Measurements from ENCODE around the gene ST6GALNAC1. TPM values are rescaled to one million over a fixed set of nuclear protein-coding genes. Genes with fewer than 3 reads are reported as not detected.

ST6GALNAC1 gene
- total RNA-seq, 5 donors from 2014 or later (not counting 1 experiment from before 2014, with no cell fraction given) = 2.6 to 20.5 (median 6.6) TPM

DNA sequence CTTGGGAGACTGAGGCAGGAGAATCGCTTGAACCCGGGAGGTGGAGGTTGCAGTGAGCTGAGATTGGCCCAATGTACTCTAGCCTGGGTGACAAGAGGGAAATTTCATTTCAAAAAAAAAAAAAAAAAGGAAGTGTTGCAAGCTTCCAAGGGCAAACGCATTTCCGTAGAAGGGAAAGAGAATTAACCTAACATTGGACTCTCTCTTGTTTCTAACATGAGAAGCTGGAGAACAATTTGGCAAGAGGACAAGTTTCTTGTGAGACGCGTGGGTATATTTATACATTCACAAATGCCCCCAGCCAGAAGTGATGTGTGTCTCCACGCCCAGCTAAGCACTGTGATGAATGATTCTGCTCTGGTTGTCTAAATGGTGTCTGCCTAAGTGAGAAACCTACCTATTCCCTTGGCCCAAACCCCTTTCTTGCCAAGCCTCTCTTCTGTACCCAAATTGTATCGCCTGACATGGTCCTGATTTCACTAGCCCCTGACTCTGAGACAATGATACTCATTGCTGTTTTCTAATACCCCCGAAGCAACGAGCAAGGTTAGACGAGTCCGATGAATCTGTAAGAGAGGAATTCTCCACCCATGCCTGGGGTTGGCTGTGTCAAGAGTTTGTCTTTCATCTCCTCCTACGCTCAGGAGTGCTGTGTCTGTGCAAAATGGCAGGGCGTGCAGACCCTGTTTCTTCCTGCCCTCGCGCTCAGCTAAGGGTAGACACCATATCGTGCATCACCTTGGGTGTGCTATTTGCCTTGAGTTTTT lies 43.7 kb downstream of the ST6GALNAC1 start:
- ATAC-seq (replicated peaks in 1 of 4) (no peak), DNase-seq (no peak)
- no peaks in the 10 kb centered on the region for H3K9me3 ChIP-seq
- peaks cover 17 to 20% (median 18%) of the 10 kb centered on the region in 3 donors for H3K4me1 Mint-ChIP-seq
- no peaks in the 10 kb centered on the region for H3K9me3 Mint-ChIP-seq
- H3K36me3 Mint-ChIP-seq = no peaks in the 10 kb centered on the region
- peaks cover 0 to 12% of the 10 kb centered on the region in 2 donors for H3K27me3 Mint-ChIP-seq
- peaks cover 0 to 41% of the 10 kb centered on the region in 2 experiments for H3K27me3 ChIP-seq (replicated peaks in 1 of 2; ENCODE audit: control insufficient read depth in 2 of 2, extremely low read depth in 1 of 2, insufficient read depth in 2 of 2, low read length in 1 of 2)
- ChIA-PET POLR2A (interaction anchor here in 1 of 2 donors (0.5 kb wide), 1 partner anchor 1326 kb away, joined by 4 read pairs; no protein-coding TSS in a partner anchor), CTCF (interaction anchor here (0.6 to 0.9 kb wide), 3 partner anchors 82 to 345 kb away, joined by 3 to 6 read pairs (median 3); no protein-coding TSS in a partner anchor)
- peaks cover 6 to 16% of the 10 kb centered on the region in 2 experiments for H3K4me1 ChIP-seq (ENCODE audit: control insufficient read depth in 1 of 2, extremely low read depth in 1 of 2, insufficient read depth in 2 of 2, low read length in 2 of 2)
- 93% methylated on average over 9 of the region's 17 CpGs for WGBS (ENCODE audit: insufficient coverage)
- no peak overlapping the region for H3K4me3 Mint-ChIP-seq
- H3K4me3 ChIP-seq (ENCODE audit: control insufficient read depth in 1 of 2, extremely low read depth in 1 of 2, low read length in 1 of 2) = no peak overlapping the region
- no peak overlapping the region for H3K27ac Mint-ChIP-seq
- no peak overlapping the region for H3K27ac ChIP-seq (ENCODE audit: low read length)
- H3K36me3 ChIP-seq (ENCODE audit: control insufficient read depth in 2 of 2, extremely low read depth in 1 of 2, insufficient read depth in 1 of 2, low read length in 1 of 2) = no peaks in the 10 kb centered on the region

DNA sequence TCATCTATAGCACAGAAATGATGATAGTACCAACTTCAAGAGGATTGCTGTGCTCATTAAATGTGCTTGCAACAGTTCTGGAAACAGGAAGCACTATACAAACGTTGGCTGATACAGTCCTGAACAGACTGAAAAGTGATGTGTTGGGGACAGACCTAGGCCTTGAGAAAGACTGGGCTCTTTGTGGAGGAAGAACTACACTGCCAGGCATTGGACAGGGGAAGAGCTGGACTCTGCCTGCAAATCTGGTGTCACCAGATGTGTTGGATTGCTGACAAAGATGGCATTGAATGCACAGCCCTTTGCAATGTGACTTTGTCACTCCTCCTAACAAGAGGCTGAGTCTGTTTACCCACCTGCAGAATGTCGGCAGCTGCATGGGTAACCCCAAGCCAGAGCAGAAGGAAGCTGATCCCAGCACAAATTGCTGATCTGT lies 45.5 kb downstream of the ST6GALNAC1 start:
- H3K4me1 ChIP-seq (ENCODE audit: control insufficient read depth in 1 of 2, extremely low read depth in 1 of 2, insufficient read depth in 2 of 2, low read length in 2 of 2) = peaks cover 6 to 16% of the 10 kb centered on the region in 2 experiments
- ChIA-PET POLR2A (no interaction called here), CTCF (interaction anchor here in 1 of 2 donors (0.7 kb wide), 2 partner anchors 66 to 295 kb away, joined by 4 to 5 read pairs; no protein-coding TSS in a partner anchor)
- Mint-ChIP-seq H3K4me3 (no peak overlapping the region), H3K36me3 (no peaks in the 10 kb centered on the region), H3K9me3 (no peaks in the 10 kb centered on the region), H3K4me1 (peaks cover 17 to 20% (median 18%) of the 10 kb centered on the region in 3 donors), H3K27me3 (peaks cover 4 to 9% of the 10 kb centered on the region in 2 donors), H3K27ac (no peak overlapping the region)
- no peaks in the 10 kb centered on the region for H3K36me3 ChIP-seq (ENCODE audit: control insufficient read depth in 2 of 2, extremely low read depth in 1 of 2, insufficient read depth in 1 of 2, low read length in 1 of 2)
- H3K27ac ChIP-seq (ENCODE audit: low read length) = no peak overlapping the region
- H3K4me3 ChIP-seq (ENCODE audit: control insufficient read depth in 1 of 2, extremely low read depth in 1 of 2, low read length in 1 of 2) = no peak overlapping the region
- WGBS (ENCODE audit: insufficient coverage) = 25% methylated on average over 2 of the region's 2 CpGs
- H3K9me3 ChIP-seq = no peaks in the 10 kb centered on the region
- no peak for DNase-seq
- peaks cover 0 to 35% of the 10 kb centered on the region in 2 experiments for H3K27me3 ChIP-seq (replicated peaks in 1 of 2; ENCODE audit: control insufficient read depth in 2 of 2, extremely low read depth in 1 of 2, insufficient read depth in 2 of 2, low read length in 1 of 2)
- no peak for ATAC-seq (replicated peaks in 1 of 4)

DNA sequence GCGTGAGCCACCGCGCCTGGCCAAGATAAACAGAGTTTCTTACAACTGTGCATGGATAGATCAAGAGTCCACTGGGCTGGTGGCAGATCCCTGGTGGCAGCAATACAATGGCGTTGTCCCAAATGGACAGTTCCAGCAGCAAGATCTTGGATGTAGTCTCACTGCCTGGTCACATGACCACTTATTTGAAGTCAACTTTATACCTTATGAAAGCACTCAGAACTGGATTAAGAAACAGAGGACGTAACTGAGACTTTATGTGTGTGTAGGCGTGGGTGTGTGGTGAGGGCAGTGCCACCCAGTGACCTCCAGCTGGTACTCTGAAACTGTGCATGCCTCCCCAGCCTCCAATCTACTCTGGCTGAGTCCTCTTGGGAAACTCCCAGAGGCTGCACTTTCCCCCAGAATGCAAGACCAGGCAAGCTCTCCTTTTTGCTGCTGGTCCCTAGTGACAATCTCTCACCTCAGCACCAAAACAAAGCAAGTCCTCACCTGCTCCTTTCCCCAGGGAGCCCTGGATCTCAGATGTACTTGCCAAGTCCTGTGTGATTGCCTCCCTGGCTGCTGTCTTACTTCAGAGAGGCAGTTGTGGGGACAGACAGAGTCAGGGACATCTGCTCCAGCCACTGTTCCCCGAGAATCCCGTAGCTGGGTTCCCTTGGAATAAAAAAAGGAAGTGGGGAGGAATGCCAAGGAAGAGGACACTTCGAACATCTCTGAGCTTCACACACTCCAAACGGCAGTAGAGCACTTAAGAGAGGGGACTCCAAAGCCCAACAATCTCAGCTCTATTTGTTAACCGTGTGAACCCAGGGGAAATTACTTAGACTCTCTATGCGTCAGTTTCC lies 46.2 kb downstream of the ST6GALNAC1 start:
- H3K4me3 ChIP-seq (ENCODE audit: control insufficient read depth in 1 of 2, extremely low read depth in 1 of 2, low read length in 1 of 2) = no peak overlapping the region
- no peak overlapping the region for H3K27ac ChIP-seq (ENCODE audit: low read length)
- no peaks in the 10 kb centered on the region for H3K36me3 ChIP-seq (ENCODE audit: control insufficient read depth in 2 of 2, extremely low read depth in 1 of 2, insufficient read depth in 1 of 2, low read length in 1 of 2)
- Mint-ChIP-seq H3K4me3 (no peak overlapping the region), H3K27ac (no peak overlapping the region), H3K9me3 (no peaks in the 10 kb centered on the region), H3K27me3 (peaks cover 4 to 7% of the 10 kb centered on the region in 2 donors), H3K36me3 (no peaks in the 10 kb centered on the region), H3K4me1 (peaks cover 17 to 18% (median 17%) of the 10 kb centered on the region in 3 donors)
- no peak for DNase-seq
- H3K9me3 ChIP-seq = no peaks in the 10 kb centered on the region
- WGBS (ENCODE audit: insufficient coverage) = 73% methylated on average over 5 of the region's 12 CpGs
- POLR2A ChIA-PET = no interaction called here
- CTCF ChIA-PET = no interaction called here
- H3K4me1 ChIP-seq (ENCODE audit: control insufficient read depth in 1 of 2, extremely low read depth in 1 of 2, insufficient read depth in 2 of 2, low read length in 2 of 2) = peaks cover 6 to 16% of the 10 kb centered on the region in 2 experiments
- peaks cover 0 to 38% of the 10 kb centered on the region in 2 experiments for H3K27me3 ChIP-seq (replicated peaks in 1 of 2; ENCODE audit: control insufficient read depth in 2 of 2, extremely low read depth in 1 of 2, insufficient read depth in 2 of 2, low read length in 1 of 2)
- no peak for ATAC-seq (replicated peaks in 1 of 4)

DNA sequence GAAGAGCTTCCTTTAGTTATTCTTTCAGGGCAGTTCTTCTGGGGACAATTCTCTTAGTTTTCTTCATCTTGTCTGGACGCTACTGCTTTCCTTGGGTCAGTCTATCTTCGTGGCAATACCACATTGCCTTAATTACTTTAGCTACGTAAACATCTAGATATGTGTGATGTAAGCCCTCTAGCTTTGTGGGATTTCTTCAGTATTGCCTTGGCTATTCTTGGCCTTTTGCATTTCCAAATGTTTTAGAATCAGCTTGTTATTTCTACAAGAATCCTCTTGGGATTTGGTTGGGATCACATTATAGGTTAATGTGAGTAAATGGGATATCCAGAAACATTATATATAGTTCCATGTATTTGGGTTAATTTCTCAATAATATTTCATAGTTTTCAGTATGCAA lies 48.9 kb downstream of the ST6GALNAC1 start:
- H3K36me3 Mint-ChIP-seq = no peaks in the 10 kb centered on the region
- no peaks in the 10 kb centered on the region for H3K4me1 ChIP-seq (ENCODE audit: control insufficient read depth in 1 of 2, extremely low read depth in 1 of 2, insufficient read depth in 2 of 2, low read length in 2 of 2)
- H3K4me3 ChIP-seq (ENCODE audit: control insufficient read depth in 1 of 2, extremely low read depth in 1 of 2, low read length in 1 of 2) = no peak overlapping the region
- peaks cover 0 to 30% of the 10 kb centered on the region in 2 experiments for H3K27me3 ChIP-seq (replicated peaks in 1 of 2; ENCODE audit: control insufficient read depth in 2 of 2, extremely low read depth in 1 of 2, insufficient read depth in 2 of 2, low read length in 1 of 2)
- H3K9me3 ChIP-seq = no peaks in the 10 kb centered on the region
- ATAC-seq (replicated peaks in 1 of 4) = no peak
- ChIA-PET POLR2A (interaction anchor here in 1 of 2 donors (0.7 kb wide), 1 partner anchor 599 kb away, joined by 4 read pairs; no protein-coding TSS in a partner anchor), CTCF (interaction anchor here in 1 of 2 donors (0.7 kb wide), 1 partner anchor 137 kb away, joined by 3 read pairs; no protein-coding TSS in a partner anchor)
- no CpG with 5 or more reads among the region's 3 CpGs for WGBS (ENCODE audit: insufficient coverage)
- H3K4me3 Mint-ChIP-seq = no peak overlapping the region
- no peak overlapping the region for H3K27ac ChIP-seq (ENCODE audit: low read length)
- H3K27me3 Mint-ChIP-seq = peaks cover 9 to 10% of the 10 kb centered on the region in 2 donors
- H3K4me1 Mint-ChIP-seq = no peaks in the 10 kb centered on the region
- DNase-seq = no peak
- H3K9me3 Mint-ChIP-seq = no peaks in the 10 kb centered on the region
- H3K27ac Mint-ChIP-seq = no peak overlapping the region
- H3K36me3 ChIP-seq (ENCODE audit: control insufficient read depth in 2 of 2, extremely low read depth in 1 of 2, insufficient read depth in 1 of 2, low read length in 1 of 2) = no peaks in the 10 kb centered on the region

DNA sequence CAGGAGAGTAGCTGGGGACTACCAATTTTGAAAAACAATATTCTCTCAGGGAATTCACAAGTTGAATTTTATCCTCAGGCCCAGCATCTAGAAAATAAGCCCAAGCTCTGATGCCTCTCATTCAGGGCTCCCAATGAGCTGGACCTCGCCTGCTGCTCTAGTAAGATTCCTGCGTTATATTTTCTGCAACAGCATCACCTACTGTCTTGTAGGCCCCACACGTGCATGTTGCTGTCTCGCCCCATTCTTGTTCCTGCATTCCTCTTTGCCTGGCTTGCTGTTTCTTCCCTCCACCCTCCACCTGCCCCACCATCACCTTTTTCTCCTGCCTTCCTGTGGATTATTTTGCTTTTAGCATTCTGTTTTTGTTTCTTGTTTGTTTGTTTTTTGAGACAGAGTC lies 49.6 kb downstream of the ST6GALNAC1 start:
- no peak overlapping the region for H3K27ac ChIP-seq (ENCODE audit: low read length)
- Mint-ChIP-seq H3K9me3 (no peaks in the 10 kb centered on the region), H3K4me3 (no peak overlapping the region), H3K36me3 (no peaks in the 10 kb centered on the region), H3K27me3 (peaks cover 14 to 16% of the 10 kb centered on the region in 2 donors), H3K4me1 (no peaks in the 10 kb centered on the region), H3K27ac (no peak overlapping the region)
- H3K36me3 ChIP-seq (ENCODE audit: control insufficient read depth in 2 of 2, extremely low read depth in 1 of 2, insufficient read depth in 1 of 2, low read length in 1 of 2) = no peaks in the 10 kb centered on the region
- H3K4me3 ChIP-seq (ENCODE audit: control insufficient read depth in 1 of 2, extremely low read depth in 1 of 2, low read length in 1 of 2) = no peak overlapping the region
- ATAC-seq (replicated peaks in 1 of 4) (no peak), DNase-seq (no peak)
- POLR2A ChIA-PET = no interaction called here
- 82% methylated on average over 4 of the region's 4 CpGs for WGBS (ENCODE audit: insufficient coverage)
- peaks cover 0 to 31% of the 10 kb centered on the region in 2 experiments for H3K27me3 ChIP-seq (replicated peaks in 1 of 2; ENCODE audit: control insufficient read depth in 2 of 2, extremely low read depth in 1 of 2, insufficient read depth in 2 of 2, low read length in 1 of 2)
- no peaks in the 10 kb centered on the region for H3K4me1 ChIP-seq (ENCODE audit: control insufficient read depth in 1 of 2, extremely low read depth in 1 of 2, insufficient read depth in 2 of 2, low read length in 2 of 2)
- CTCF ChIA-PET = no interaction called here
- no peaks in the 10 kb centered on the region for H3K9me3 ChIP-seq

DNA sequence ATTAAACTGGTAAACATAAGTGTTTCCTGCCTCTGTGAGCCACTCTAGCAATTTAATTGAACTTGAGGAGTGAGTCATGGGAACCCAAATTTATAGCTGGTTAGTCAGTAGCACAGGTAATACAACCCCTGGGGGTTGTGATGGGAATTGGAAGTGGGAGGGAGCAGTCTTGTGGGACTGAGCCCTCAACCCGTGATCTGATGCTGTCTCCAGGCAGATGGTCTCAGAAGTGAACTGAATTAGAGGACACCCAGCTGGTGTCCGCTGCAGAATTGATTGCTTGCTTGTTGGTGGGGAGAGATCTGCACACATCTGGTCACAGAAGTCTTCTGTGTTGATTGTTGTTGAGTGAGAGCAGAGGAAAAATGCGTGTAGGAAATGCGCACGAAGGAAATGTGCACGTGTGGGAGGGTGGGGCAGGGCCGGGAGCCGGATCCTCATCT lies 50.2 kb downstream of the ST6GALNAC1 start:
- Mint-ChIP-seq H3K27me3 (peaks cover 18 to 21% of the 10 kb centered on the region in 2 donors), H3K9me3 (no peaks in the 10 kb centered on the region), H3K27ac (no peak overlapping the region), H3K36me3 (peaks cover 4% of the 10 kb centered on the region), H3K4me1 (no peaks in the 10 kb centered on the region), H3K4me3 (no peak overlapping the region)
- no peaks in the 10 kb centered on the region for H3K4me1 ChIP-seq (ENCODE audit: control insufficient read depth in 1 of 2, extremely low read depth in 1 of 2, insufficient read depth in 2 of 2, low read length in 2 of 2)
- DNase-seq = no peak
- WGBS (ENCODE audit: insufficient coverage) = 88% methylated on average over 2 of the region's 8 CpGs
- no peaks in the 10 kb centered on the region for H3K9me3 ChIP-seq
- no peak overlapping the region for H3K27ac ChIP-seq (ENCODE audit: low read length)
- ATAC-seq (replicated peaks in 1 of 4) = no peak
- H3K36me3 ChIP-seq (ENCODE audit: control insufficient read depth in 2 of 2, extremely low read depth in 1 of 2, insufficient read depth in 1 of 2, low read length in 1 of 2) = no peaks in the 10 kb centered on the region
- H3K4me3 ChIP-seq (ENCODE audit: control insufficient read depth in 1 of 2, extremely low read depth in 1 of 2, low read length in 1 of 2) = no peak overlapping the region
- peaks cover 2 to 26% of the 10 kb centered on the region in 2 experiments for H3K27me3 ChIP-seq (replicated peaks in 1 of 2; ENCODE audit: control insufficient read depth in 2 of 2, extremely low read depth in 1 of 2, insufficient read depth in 2 of 2, low read length in 1 of 2)
- ChIA-PET CTCF (no interaction called here), POLR2A (no interaction called here)

Measured in T-cell (primary cell).